SK-N-SH (cell line): ENCODE measurements around the gene MAPK10. TPM values are rescaled to one million over a fixed set of nuclear protein-coding genes. Genes with fewer than 3 reads are reported as not detected.

Source experiments
- CTCF ChIA-PET: fragments of 300-600, 350-600 bp; formaldehyde crosslinking; extraction: SDS; loops from one replicate; lab custom pipeline; 2021; lab: Yijun Ruan, JAX
- POLR2A ChIA-PET: fragments of 350-600 bp; sonication (Branson Sonifier 250); formaldehyde crosslinking; extraction: SDS; loops from one replicate; lab custom pipeline; 2020; ENCODE audit warnings: antibody characterized with exemption, inconsistent platforms; lab: Yijun Ruan, JAX
- DNase-seq: peaks from one replicate; pipeline ENCODE4 v3.0.0; 2012
- H2AFZ ChIP-seq: fragments of 200-600 bp; sonication (generic); 2 replicates; pipeline ENCODE4 v1.8.1; 2016; ENCODE audit warnings: antibody characterized with exemption, mild to moderate bottlenecking, low read depth
- H3F3A ChIP-seq: fragments of 200-600 bp; sonication (generic); replicated peaks from 2 replicates; pipeline ENCODE3; 2016; ENCODE audit warnings: antibody characterized with exemption, mild to moderate bottlenecking; ENCODE audit not compliant: insufficient read depth
- H3K27ac ChIP-seq, 2 experiments: fragments of 200-500 bp in 1 of 2; fragments of 200-600 bp in 1 of 2; sonication (Bioruptor generic) in 1 of 2; sonication (generic), shearing (Covaris generic) in 1 of 2; 2 replicates each; pipeline versions ENCODE4 v1.5.1 to v1.6.1; 2014 to 2016; ENCODE audit warnings: low read depth in 2 of 2, inconsistent platforms in 1 of 2, low read length in 1 of 2, mild to moderate bottlenecking in 1 of 2, mixed read lengths in 1 of 2
- H3K27me3 ChIP-seq: fragments of 200-600 bp; sonication (generic), shearing (Covaris generic); 2 replicates; pipeline ENCODE4 v1.6.1; 2016; ENCODE audit warnings: mixed run types; ENCODE audit not compliant: insufficient read depth
- H3K36me3 ChIP-seq, 2 experiments: fragments of 200-500 bp in 1 of 2; fragments of 200-600 bp in 1 of 2; sonication (Bioruptor generic) in 1 of 2; sonication (generic) in 1 of 2; replicated peaks in 1 of 2; 2 replicates each; pipeline versions ENCODE3 to v1.5.1; 2014 to 2016; ENCODE audit warnings: low read length in 1 of 2, mild to moderate bottlenecking in 1 of 2; ENCODE audit not compliant: insufficient read depth in 2 of 2, control insufficient read depth in 1 of 2
- H3K4me1 ChIP-seq, 2 experiments: fragments of 200-500 bp in 1 of 2; fragments of 200-600 bp in 1 of 2; sonication (Bioruptor generic) in 1 of 2; sonication (generic), shearing (Covaris generic) in 1 of 2; 2 replicates each; pipeline versions ENCODE4 v1.5.1 to v1.6.1; 2014 to 2016; ENCODE audit warnings: low read depth in 1 of 2, low read length in 1 of 2, mixed run types in 1 of 2; ENCODE audit not compliant: insufficient read depth in 2 of 2, control insufficient read depth in 1 of 2
- H3K4me2 ChIP-seq: fragments of 200-600 bp; sonication (generic), shearing (Covaris generic); 2 replicates; pipeline ENCODE4 v1.6.1; 2017; ENCODE audit warnings: mixed run types
- H3K4me3 ChIP-seq, 2 experiments: fragments of 200-500 bp in 1 of 2; fragments of 200-600 bp in 1 of 2; sonication (Bioruptor generic) in 1 of 2; sonication (generic), shearing (Covaris generic) in 1 of 2; 2 replicates each; pipeline versions ENCODE4 v1.5.1 to v1.8.1; 2014 to 2016; ENCODE audit warnings: low read depth in 2 of 2, inconsistent platforms in 1 of 2, low read length in 1 of 2, mild to moderate bottlenecking in 1 of 2, mixed read lengths in 1 of 2, moderate library complexity in 1 of 2
- H3K79me2 ChIP-seq: fragments of 200-600 bp; sonication (generic); 2 replicates; pipeline ENCODE4 v1.8.1; 2017; ENCODE audit warnings: mild to moderate bottlenecking; ENCODE audit not compliant: insufficient read depth
- H3K9ac ChIP-seq: fragments of 200-600 bp; sonication (generic); 2 replicates; pipeline ENCODE4 v1.6.1; 2017; ENCODE audit warnings: mixed run types
- H3K9me2 ChIP-seq: fragments of 200-600 bp; sonication (generic); 2 replicates; pipeline ENCODE4 v1.6.1; 2017; ENCODE audit warnings: mixed run types
- H3K9me3 ChIP-seq: fragments of 200-600 bp; sonication (generic); 2 replicates; pipeline ENCODE4 v1.6.1; 2017; ENCODE audit warnings: mixed run types, mild to moderate bottlenecking, moderate library complexity
- H4K20me1 ChIP-seq: fragments of 200-600 bp; sonication (generic); 2 replicates; pipeline ENCODE4 v1.6.1; 2017; ENCODE audit warnings: mild to moderate bottlenecking, mixed run types; ENCODE audit not compliant: insufficient read depth
- ELF1 ChIP-seq: IDR thresholded peaks from 2 replicates; pipeline ENCODE4 v1.4.0; 2012
- EP300 ChIP-seq, 2 experiments: IDR thresholded peaks; 2 replicates each; pipeline versions ENCODE4 v1.4.0 to v1.6.1; 2012; ENCODE audit warnings: borderline replicate concordance in 1 of 2, low read depth in 1 of 2, low read length in 1 of 2
- JUND ChIP-seq: IDR thresholded peaks from 2 replicates; pipeline ENCODE4 v1.4.0; 2012
- MEF2A ChIP-seq: IDR thresholded peaks from 2 replicates; pipeline ENCODE4 v1.4.0; 2012; ENCODE audit warnings: low read depth, borderline replicate concordance
- POLR2AphosphoS5 ChIP-seq: IDR thresholded peaks from 2 replicates; pipeline ENCODE4 v1.6.1; 2012; ENCODE audit warnings: low read depth, low read length
- RAD21 ChIP-seq: IDR thresholded peaks from 2 replicates; pipeline ENCODE4 v1.6.1; 2012; ENCODE audit warnings: mild to moderate bottlenecking, low read length
- RFX5 ChIP-seq: IDR thresholded peaks from 2 replicates; pipeline ENCODE4 v1.6.1; 2012; ENCODE audit warnings: mild to moderate bottlenecking, improper control_type of control experiment, low read length
- RXRA ChIP-seq: IDR thresholded peaks from 2 replicates; pipeline ENCODE4 v1.4.0; 2012; ENCODE audit warnings: low read depth, mild to moderate bottlenecking, borderline replicate concordance
- SIN3A ChIP-seq: IDR thresholded peaks from 2 replicates; pipeline ENCODE4 v1.6.1; 2012; ENCODE audit warnings: low read depth, mild to moderate bottlenecking, low read length, moderate library complexity, borderline replicate concordance
- TAF1 ChIP-seq: IDR thresholded peaks from 2 replicates; pipeline ENCODE4 v1.6.1; 2012; ENCODE audit warnings: low read depth, mild to moderate bottlenecking, low read length, moderate library complexity, borderline replicate concordance
- YY1 ChIP-seq: IDR thresholded peaks from 2 replicates; pipeline ENCODE4 v1.4.0; 2012; ENCODE audit warnings: low read depth, mild to moderate bottlenecking
- WGBS: methylation state at CpG from one replicate; pipeline ENCODE4 v1.1.6; 2017; ENCODE audit warnings: low lambda C conversion rate; 5-methylcytosine and 5-hydroxymethylcytosine counted together
- polyA plus RNA-seq, 3 experiments: library from polyadenylated mRNA; depleted of rRNA; stranded (reverse); fragments of >200 nt; gene quantifications; 2 replicates each; pipeline ENCODE4 v1.2.3, GENCODE V29; 2012
- TF ChIP-seq, protein P1 (sequence below): fragments of 200-600 bp; sonication (generic); IDR thresholded peaks from 2 replicates; pipeline ENCODE4 v1.6.1; 2017; ENCODE audit warnings: antibody characterized with exemption, mild to moderate bottlenecking, moderate library complexity
- TF ChIP-seq, protein P2 (sequence below): IDR thresholded peaks from 2 replicates; pipeline ENCODE4; 2012
- TF ChIP-seq, protein P3 (sequence below): IDR thresholded peaks from 2 replicates; pipeline ENCODE4 v1.4.0; 2012; ENCODE audit warnings: low read depth, borderline replicate concordance
- TF ChIP-seq, protein P4 (sequence below): IDR thresholded peaks from 2 replicates; pipeline ENCODE4 v1.4.0; 2012; ENCODE audit warnings: low read depth
- TF ChIP-seq, protein P5 (sequence below): fragments of 150-350 bp; IDR thresholded peaks from 2 replicates; pipeline ENCODE4 v1.6.1; 2016; ENCODE audit warnings: mild to moderate bottlenecking, low read depth, low read length

Gene MAPK10
- polyA plus RNA-seq, 1 of the 3 experiments (the other 2 are of a cell fraction), result 8.1 TPM

DNA sequence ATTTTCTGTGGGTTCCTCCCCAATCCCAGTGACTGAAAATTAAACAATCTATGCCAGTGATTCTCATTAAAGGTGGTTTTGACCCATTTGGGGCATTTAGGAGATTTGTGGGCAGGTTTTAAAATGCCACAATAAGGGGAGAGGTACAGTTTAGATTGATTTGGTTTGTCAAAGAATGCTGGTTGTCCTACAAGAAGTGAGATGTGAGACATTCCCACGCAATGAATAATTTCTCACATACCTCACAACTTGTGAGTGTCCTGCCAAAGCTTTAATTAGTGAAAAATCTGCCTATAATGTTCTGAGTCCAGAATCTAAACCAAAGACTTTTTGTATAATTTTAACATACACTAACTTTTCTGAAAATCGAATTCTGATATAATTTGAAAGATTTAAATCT lies 199.4 kb downstream of the MAPK10 start (continued):
- TF ChIP-seq, protein P1, sequence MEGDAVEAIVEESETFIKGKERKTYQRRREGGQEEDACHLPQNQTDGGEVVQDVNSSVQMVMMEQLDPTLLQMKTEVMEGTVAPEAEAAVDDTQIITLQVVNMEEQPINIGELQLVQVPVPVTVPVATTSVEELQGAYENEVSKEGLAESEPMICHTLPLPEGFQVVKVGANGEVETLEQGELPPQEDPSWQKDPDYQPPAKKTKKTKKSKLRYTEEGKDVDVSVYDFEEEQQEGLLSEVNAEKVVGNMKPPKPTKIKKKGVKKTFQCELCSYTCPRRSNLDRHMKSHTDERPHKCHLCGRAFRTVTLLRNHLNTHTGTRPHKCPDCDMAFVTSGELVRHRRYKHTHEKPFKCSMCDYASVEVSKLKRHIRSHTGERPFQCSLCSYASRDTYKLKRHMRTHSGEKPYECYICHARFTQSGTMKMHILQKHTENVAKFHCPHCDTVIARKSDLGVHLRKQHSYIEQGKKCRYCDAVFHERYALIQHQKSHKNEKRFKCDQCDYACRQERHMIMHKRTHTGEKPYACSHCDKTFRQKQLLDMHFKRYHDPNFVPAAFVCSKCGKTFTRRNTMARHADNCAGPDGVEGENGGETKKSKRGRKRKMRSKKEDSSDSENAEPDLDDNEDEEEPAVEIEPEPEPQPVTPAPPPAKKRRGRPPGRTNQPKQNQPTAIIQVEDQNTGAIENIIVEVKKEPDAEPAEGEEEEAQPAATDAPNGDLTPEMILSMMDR, result no peak

DNA sequence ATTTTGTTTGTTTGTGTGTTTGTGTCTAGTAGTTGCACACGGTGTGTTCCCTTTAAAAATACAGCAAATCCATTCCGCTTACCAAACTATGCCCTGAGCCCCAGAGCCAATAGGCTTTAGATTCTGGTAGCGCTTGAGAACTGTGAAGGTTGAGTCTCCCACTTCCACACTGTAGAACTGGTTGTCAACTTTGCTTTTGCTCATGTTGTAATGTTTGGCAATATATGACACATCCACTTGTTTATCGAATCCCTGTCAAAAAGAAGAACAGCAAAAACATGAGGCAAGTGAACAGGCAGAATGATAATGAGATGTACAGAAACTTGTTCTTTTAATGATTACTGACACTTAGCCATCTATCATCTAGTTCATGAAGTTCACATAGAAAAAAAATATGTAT lies 200.6 kb downstream of the MAPK10 start:
- no peak overlapping the region for H3K4me2 ChIP-seq
- TF ChIP-seq, protein P2, sequence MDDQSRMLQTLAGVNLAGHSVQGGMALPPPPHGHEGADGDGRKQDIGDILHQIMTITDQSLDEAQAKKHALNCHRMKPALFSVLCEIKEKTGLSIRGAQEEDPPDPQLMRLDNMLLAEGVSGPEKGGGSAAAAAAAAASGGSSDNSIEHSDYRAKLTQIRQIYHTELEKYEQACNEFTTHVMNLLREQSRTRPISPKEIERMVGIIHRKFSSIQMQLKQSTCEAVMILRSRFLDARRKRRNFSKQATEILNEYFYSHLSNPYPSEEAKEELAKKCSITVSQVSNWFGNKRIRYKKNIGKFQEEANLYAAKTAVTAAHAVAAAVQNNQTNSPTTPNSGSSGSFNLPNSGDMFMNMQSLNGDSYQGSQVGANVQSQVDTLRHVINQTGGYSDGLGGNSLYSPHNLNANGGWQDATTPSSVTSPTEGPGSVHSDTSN, result no peak
- TF ChIP-seq RAD21 (no peak), TAF1 (no peak), ELF1 (no peak), EP300 (IDR thresholded peaks at IDR 0.05; ENCODE audit: borderline replicate concordance in 1 of 2, low read depth in 1 of 2, low read length in 1 of 2) (no peak), RXRA (no peak), RFX5 (no peak), POLR2AphosphoS5 (no peak), MEF2A (no peak), YY1 (no peak), JUND (no peak), SIN3A (no peak)
- TF ChIP-seq, protein P3, sequence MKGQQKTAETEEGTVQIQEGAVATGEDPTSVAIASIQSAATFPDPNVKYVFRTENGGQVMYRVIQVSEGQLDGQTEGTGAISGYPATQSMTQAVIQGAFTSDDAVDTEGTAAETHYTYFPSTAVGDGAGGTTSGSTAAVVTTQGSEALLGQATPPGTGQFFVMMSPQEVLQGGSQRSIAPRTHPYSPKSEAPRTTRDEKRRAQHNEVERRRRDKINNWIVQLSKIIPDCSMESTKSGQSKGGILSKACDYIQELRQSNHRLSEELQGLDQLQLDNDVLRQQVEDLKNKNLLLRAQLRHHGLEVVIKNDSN, result no peak
- TF ChIP-seq, protein P1, result no peak
- TF ChIP-seq, protein P4, sequence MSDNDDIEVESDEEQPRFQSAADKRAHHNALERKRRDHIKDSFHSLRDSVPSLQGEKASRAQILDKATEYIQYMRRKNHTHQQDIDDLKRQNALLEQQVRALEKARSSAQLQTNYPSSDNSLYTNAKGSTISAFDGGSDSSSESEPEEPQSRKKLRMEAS, result no peak
- TF ChIP-seq, protein P5, sequence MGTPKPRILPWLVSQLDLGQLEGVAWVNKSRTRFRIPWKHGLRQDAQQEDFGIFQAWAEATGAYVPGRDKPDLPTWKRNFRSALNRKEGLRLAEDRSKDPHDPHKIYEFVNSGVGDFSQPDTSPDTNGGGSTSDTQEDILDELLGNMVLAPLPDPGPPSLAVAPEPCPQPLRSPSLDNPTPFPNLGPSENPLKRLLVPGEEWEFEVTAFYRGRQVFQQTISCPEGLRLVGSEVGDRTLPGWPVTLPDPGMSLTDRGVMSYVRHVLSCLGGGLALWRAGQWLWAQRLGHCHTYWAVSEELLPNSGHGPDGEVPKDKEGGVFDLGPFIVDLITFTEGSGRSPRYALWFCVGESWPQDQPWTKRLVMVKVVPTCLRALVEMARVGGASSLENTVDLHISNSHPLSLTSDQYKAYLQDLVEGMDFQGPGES, result no peak
- H3F3A ChIP-seq, result no peaks in the 10 kb centered on the region
- H3K9me2 ChIP-seq, result no peaks in the 10 kb centered on the region
- no peak overlapping the region for H3K4me3 ChIP-seq
- no peak overlapping the region for H2AFZ ChIP-seq
- no peak for DNase-seq
- no peaks in the 10 kb centered on the region for H3K27me3 ChIP-seq
- H3K9me3 ChIP-seq, result no peaks in the 10 kb centered on the region
- H3K79me2 ChIP-seq, result no peaks in the 10 kb centered on the region
- H3K27ac ChIP-seq, result no peak overlapping the region
- H3K4me1 ChIP-seq, result no peaks in the 10 kb centered on the region
- ChIA-PET POLR2A (no interaction called here), CTCF (interaction anchor here (0.9 kb wide), 1 partner anchor 14 kb away, joined by 3 read pairs; no protein-coding TSS in a partner anchor)
- H3K9ac ChIP-seq, result no peak overlapping the region
- peaks cover 0 to 3% of the 10 kb centered on the region in 2 experiments for H3K36me3 ChIP-seq
- WGBS, result 96% methylated on average over 4 of the region's 4 CpGs
- H4K20me1 ChIP-seq, result no peaks in the 10 kb centered on the region
